Fibroblast of villous mesenchyme (primary cell): Measurements from ENCODE around the gene SEC16A. TPM values are rescaled to one million over a fixed set of nuclear protein-coding genes. Genes with fewer than 3 reads are reported as not detected.

Experiments
- DNase-seq: peaks from one replicate; pipeline ENCODE4 v3.0.0-alpha.2; 2010; ENCODE audit warnings: low read depth
- H3K4me3 ChIP-seq: 2 replicates; pipeline ENCODE4 v1.5.1; 2011; ENCODE audit warnings: low read depth, mild to moderate bottlenecking, low read length
- total RNA-seq: library from RNA; depleted of rRNA; stranded (reverse); fragments of >200 nt; gene quantifications from 2 replicates; pipeline ENCODE4 v1.2.3, GENCODE V29; 2012
- TF ChIP-seq, protein P1 (sequence below): IDR thresholded peaks from 2 replicates; pipeline ENCODE4 v1.5.1; 2012; ENCODE audit warnings: low read depth, mild to moderate bottlenecking, low read length; ENCODE audit not compliant: insufficient read depth

Gene SEC16A
- total RNA-seq, 1 donor: 43.2 TPM

DNA sequence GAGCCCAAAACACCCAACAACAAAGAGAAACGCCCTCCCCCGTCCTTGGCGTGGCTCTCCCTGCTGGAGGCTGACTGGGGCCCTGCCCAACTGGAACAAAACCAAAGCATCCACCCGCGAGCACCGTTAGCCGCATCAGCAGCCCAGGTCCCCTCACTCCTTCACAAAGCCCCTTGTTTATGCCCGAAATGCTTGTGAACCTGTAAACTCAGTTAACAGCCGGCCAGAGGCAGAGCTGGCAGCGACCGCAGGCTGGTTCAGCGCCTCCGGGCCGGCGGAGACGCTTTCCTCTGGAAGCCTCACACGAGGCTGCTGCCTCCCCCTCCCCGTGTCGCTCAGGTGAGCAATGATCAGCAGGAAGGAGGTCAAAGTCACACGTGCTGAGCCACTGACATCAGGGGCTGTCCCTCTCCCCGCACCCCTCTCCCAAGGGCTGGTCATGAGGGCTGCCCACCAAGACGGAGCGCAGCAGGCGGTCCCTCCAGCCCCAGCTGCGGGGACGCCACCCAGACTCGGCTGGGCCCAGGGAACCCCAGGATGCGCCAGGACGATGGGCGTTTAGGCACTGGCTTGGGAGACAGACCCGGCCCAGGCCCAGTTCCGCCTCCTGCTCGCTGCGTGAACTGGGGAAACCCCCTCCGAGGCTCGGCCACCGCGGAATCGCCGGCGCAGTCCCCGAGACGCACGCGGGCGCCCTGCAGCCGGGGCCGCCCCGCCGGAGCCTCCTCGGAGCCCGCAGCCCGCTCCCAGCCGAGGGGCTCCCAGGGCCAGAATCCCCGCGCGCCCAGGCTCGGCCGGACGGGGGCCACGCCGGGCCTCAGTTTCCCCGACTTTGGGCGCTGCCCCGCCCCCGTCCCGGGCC is 83.4 kb downstream of the SEC16A start:
- H3K4me3 ChIP-seq: peak overlapping the region; percentile 74
- DNase-seq: peak; percentile 10
- TF ChIP-seq, protein P1, sequence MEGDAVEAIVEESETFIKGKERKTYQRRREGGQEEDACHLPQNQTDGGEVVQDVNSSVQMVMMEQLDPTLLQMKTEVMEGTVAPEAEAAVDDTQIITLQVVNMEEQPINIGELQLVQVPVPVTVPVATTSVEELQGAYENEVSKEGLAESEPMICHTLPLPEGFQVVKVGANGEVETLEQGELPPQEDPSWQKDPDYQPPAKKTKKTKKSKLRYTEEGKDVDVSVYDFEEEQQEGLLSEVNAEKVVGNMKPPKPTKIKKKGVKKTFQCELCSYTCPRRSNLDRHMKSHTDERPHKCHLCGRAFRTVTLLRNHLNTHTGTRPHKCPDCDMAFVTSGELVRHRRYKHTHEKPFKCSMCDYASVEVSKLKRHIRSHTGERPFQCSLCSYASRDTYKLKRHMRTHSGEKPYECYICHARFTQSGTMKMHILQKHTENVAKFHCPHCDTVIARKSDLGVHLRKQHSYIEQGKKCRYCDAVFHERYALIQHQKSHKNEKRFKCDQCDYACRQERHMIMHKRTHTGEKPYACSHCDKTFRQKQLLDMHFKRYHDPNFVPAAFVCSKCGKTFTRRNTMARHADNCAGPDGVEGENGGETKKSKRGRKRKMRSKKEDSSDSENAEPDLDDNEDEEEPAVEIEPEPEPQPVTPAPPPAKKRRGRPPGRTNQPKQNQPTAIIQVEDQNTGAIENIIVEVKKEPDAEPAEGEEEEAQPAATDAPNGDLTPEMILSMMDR: no peak

DNA sequence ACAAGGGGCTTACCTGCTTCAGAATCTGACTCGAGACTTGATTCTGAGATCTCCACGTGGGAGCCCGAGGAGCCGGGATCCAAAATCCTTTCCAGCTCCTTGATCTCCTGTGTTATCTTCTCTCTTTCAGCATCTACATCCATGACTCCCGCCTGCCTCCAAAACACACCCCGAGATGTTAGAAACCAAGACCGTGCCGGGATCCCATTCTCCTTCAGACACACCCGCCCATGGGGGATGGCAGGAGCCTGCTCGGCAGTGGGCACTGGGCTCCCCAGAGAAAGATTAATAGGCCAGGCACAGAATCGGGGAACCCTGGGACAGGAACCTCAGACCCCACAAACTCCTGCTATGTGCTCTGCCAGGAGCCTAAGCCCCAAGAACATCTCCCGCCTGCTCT is 84.6 kb downstream of the SEC16A start:
- TF ChIP-seq, protein P1: no peak
- H3K4me3 ChIP-seq: no peak overlapping the region
- DNase-seq: no peak

DNA sequence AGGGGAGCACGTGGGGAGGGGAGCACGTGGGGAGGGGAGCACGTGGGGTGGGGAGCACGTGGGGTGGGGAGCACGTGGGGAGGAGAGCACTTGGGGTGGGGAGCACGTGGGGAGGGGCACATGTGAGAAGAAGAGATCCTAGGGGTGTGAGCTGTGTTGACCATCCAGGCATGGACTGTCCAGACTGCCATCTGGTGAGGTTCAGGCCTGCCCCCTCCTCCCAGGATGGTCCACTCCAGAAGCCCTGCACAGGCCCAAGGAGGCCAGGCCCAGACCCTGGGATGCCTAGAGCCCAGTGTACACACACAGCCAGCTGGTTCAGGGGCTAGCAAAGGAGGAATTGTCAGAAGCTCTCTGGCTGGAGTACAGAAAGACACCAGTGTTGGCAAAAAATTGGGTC is 85.2 kb downstream of the SEC16A start:
- TF ChIP-seq, protein P1: no peak
- H3K4me3 ChIP-seq: no peak overlapping the region
- DNase-seq: no peak

DNA sequence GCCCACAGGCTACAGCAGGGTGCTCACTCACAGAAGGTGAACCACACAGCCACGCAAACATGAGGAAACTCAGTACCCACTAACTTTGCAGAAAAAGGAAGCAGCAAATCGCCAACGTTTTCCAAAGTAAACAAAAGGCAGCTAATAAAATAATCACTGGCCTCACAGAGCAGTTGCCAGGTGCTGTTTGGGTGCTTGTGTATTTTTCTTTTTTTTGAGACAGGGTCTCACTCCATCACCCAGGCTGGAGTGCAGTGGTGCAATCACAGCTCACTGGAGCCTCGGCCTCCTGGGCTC is 86.7 kb downstream of the SEC16A start:
- TF ChIP-seq, protein P1: no peak
- DNase-seq: no peak
- H3K4me3 ChIP-seq: no peak overlapping the region

DNA sequence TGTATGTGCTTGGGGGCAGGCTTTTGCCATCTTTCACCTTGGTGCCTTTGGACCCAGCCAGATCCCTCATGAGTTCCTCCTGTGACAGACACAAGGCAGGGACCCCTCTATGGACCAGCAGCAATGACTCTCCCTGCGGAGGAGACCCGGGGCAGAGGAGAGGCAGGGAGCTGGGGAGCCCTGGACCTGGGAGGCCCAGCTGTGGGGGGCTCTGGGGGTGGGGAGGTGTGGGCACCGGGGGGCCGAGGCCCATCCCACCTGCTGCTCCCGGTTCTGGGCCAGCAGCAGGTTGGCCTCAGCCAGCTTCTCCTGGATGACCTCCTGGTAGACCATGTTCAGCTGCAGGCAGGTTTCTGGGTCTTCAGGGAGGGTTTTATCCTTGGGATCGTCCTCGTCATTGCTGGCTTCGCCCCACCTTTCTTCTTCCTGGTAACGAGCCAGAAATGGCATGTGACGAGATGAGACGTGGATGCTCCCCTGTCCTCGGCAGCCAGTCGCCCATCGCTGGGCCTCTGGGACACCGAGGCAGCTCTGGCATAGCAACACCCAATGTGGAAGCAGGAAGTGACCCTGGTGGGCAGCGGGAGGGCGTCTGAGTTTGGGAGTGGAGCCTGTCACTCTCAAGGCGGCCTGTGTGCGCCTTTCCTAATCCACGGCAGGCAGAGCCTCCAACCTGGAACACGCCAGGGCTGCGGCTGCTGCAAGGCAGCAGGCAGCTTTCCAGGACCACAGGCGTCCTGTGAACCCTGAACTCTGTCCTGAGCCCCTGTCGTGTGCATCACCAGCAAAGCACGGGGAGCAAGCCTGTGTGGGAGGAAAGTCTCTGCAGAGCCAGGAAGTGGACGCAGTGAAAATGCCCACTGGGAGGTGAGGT is 87.3 kb downstream of the SEC16A start:
- DNase-seq: no peak
- no peak overlapping the region for H3K4me3 ChIP-seq

DNA sequence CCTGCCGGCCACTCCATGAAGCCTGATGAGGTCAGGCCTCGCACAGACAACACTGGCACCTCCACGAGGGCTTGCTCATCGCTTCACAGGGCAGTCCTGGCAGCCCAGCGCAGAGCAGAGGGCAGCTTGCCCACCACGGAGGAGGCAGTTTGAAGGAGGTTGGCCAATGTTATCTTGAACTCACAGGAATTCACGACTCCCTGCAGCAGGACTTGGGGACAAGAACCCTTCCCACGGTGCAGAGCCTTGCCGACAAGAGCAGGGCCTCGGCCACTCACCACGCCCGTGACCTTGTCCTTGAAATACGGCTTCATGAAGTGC is 87.9 kb downstream of the SEC16A start:
- H3K4me3 ChIP-seq: no peak overlapping the region
- DNase-seq: no peak
- TF ChIP-seq, protein P1: no peak

More for the DNA sequence above, 87.3 kb downstream of the SEC16A start:
- TF ChIP-seq, protein P1: no peak
